HepG2 (cell line): ENCODE data around the gene ZNF653. TPM values are rescaled to one million over a fixed set of nuclear protein-coding genes. Genes with fewer than 3 reads are reported as not detected.

Experiments
- BHLHE40 ChIP-seq: IDR thresholded peaks from 2 replicates; pipeline ENCODE4 v1.6.1; 2011; ENCODE audit warnings: low read length, improper control_type of control experiment
- CREB1 ChIP-seq, 2 experiments: fragments of 450-650 bp in 1 of 2; IDR thresholded peaks; 2 replicates each; pipeline ENCODE4 v1.6.1; 2016 to 2017; ENCODE audit warnings: control low read depth in 1 of 2, mild to moderate bottlenecking in 1 of 2, missing compliant biosample characterization in 1 of 2, missing genetic modification characterization in 1 of 2
- DMAP1 ChIP-seq: IDR thresholded peaks from 2 replicates; pipeline ENCODE4 v1.6.1; 2016
- KIAA2018 ChIP-seq: sonication (generic); formaldehyde crosslinking; IDR thresholded peaks from 2 replicates; pipeline ENCODE4 v1.5.0; 2020; ENCODE audit warnings: mild to moderate bottlenecking, missing genetic modification reagents, borderline replicate concordance
- KLF16 ChIP-seq, 2 experiments: sonication (generic) in 1 of 2; formaldehyde crosslinking in 1 of 2; IDR thresholded peaks; 2 replicates each; pipeline versions ENCODE4 v1.6.1 to v1.8.0; 2016 to 2023; ENCODE audit warnings: missing genetic modification reagents in 2 of 2, missing compliant biosample characterization in 1 of 2
- LBX2 ChIP-seq: sonication (generic); formaldehyde crosslinking; IDR thresholded peaks from 2 replicates; pipeline ENCODE4 v1.5.0; 2020; ENCODE audit warnings: missing genetic modification reagents, mild to moderate bottlenecking, borderline replicate concordance
- NR0B2 ChIP-seq: sonication (generic); formaldehyde crosslinking; IDR thresholded peaks from 2 replicates; pipeline ENCODE4 v1.4.0; 2020; ENCODE audit warnings: mild to moderate bottlenecking, missing genetic modification reagents
- NR1H2 ChIP-seq: sonication (generic); formaldehyde crosslinking; IDR thresholded peaks from 2 replicates; pipeline ENCODE4 v1.8.1; 2022; ENCODE audit warnings: low read depth, missing genetic modification reagents, borderline replicate concordance
- PLRG1 ChIP-seq: fragments of 450-650 bp; conservative IDR thresholded peaks from 2 replicates; pipeline ENCODE4 v1.6.1; 2016
- PRDM4 ChIP-seq: sonication (generic); formaldehyde crosslinking; IDR thresholded peaks from 2 replicates; pipeline ENCODE4 v1.9.0; 2021; ENCODE audit warnings: missing genetic modification reagents, borderline replicate concordance
- RNF2 ChIP-seq: fragments of 450-650 bp; conservative IDR thresholded peaks from 2 replicates; pipeline ENCODE4 v1.6.1; 2016; ENCODE audit warnings: low read depth
- SMC3 ChIP-seq: IDR thresholded peaks from 2 replicates; pipeline ENCODE4 v1.6.1; 2011; ENCODE audit warnings: low read length, improper control_type of control experiment
- SNAPC5 ChIP-seq: sonication (generic); formaldehyde crosslinking; IDR thresholded peaks from 2 replicates; pipeline ENCODE4 v1.8.1; 2023; ENCODE audit warnings: mild to moderate bottlenecking, missing genetic modification reagents, borderline replicate concordance
- TBX3 ChIP-seq: fragments of 450-650 bp; IDR thresholded peaks from 2 replicates; pipeline ENCODE4 v1.6.1; 2017; ENCODE audit warnings: antibody characterized with exemption, mild to moderate bottlenecking, inconsistent platforms, borderline replicate concordance
- TEAD2 ChIP-seq: sonication (generic); formaldehyde crosslinking; IDR thresholded peaks from 2 replicates; pipeline ENCODE4 v1.9.0; 2021; ENCODE audit warnings: missing genetic modification reagents
- U2AF2 ChIP-seq: fragments of 200-400 bp; formaldehyde crosslinking; IDR thresholded peaks from 2 replicates; pipeline ENCODE4 v1.6.1; 2017; ENCODE audit warnings: low read depth, mild to moderate bottlenecking, low read length
- ZNF274 ChIP-seq: sonication (generic); formaldehyde crosslinking; IDR thresholded peaks from 2 replicates; pipeline ENCODE4 v1.5.1; 2020; ENCODE audit warnings: mild to moderate bottlenecking, missing genetic modification reagents
- ZNF451 ChIP-seq: sonication (generic); formaldehyde crosslinking; IDR thresholded peaks from 2 replicates; pipeline ENCODE4 v1.5.0; 2020; ENCODE audit warnings: mild to moderate bottlenecking, missing genetic modification reagents
- polyA plus RNA-seq, 8 experiments: library from polyadenylated mRNA; depleted of rRNA in 3 of 8; stranded (reverse) in 7 of 8; unstranded in 1 of 8; fragments of >200 nt; fragmentation: Illumina TruSeq in 4 of 8; extraction: Trizol in 4 of 8; gene quantifications; 2 replicates each; pipeline versions ENCODE4 v1.2.1 to v1.2.3, GENCODE V29; 2011 to 2016; ENCODE audit warnings: low read depth in 4 of 8, missing spikeins in 1 of 8, mixed read lengths in 1 of 8; ENCODE audit not compliant: insufficient read depth in 1 of 8
- total RNA-seq, 5 experiments: library from RNA; depleted of rRNA; stranded (reverse); fragments of >200 nt; fragmentation: Illumina TruSeq; extraction: Trizol; gene quantifications; 2 replicates each; pipeline ENCODE4 v1.2.3, GENCODE V29; 2016; ENCODE audit warnings: low read depth in 1 of 5

The ZNF653 gene
- total and polyA plus RNA-seq, 2 of the 13 experiments (the other 11 are each of a cell fraction or from before 2014, with no cell fraction given): 4.7 to 7.1 TPM

GRCh38 chr19:11530432-11530831 lies 24.8 kb upstream of the ZNF653 start (continued):
- no peak for TF ChIP-seq KIAA2018
- TF ChIP-seq CREB1 (IDR thresholded peaks at IDR 0.05): no peak
- TF ChIP-seq CREB1 (CRISPR knock-in tag; IDR thresholded peaks at IDR 0.05): no peak
- TF ChIP-seq SMC3: no peak
- no peak for TF ChIP-seq SNAPC5 (CRISPR knock-in tag)
- no peak; the same call in 1 of the 2 replicates for TF ChIP-seq NR0B2 (CRISPR knock-in tag)
- no peak for TF ChIP-seq TEAD2
- TF ChIP-seq NR1H2 (CRISPR knock-in tag): no peak
- TF ChIP-seq ZNF451 (CRISPR knock-in tag): no peak
- no peak for TF ChIP-seq U2AF2
- 0 out of 2 replicates have a peak, but pooled peaks have one; percentile 47 for TF ChIP-seq DMAP1 (CRISPR knock-in tag)
- no peak for TF ChIP-seq ZNF274 (CRISPR knock-in tag)
- TF ChIP-seq RNF2: peak; percentile 82; the same call in 1 of the 2 replicates
- no peak for TF ChIP-seq LBX2 (CRISPR knock-in tag)
- TF ChIP-seq PLRG1: no peak
- TF ChIP-seq TBX3: no peak
- TF ChIP-seq KLF16 (CRISPR knock-in tag; IDR thresholded peaks at IDR 0.05): peak in 1 of 2 experiments; percentile 77; a peak in 2 of 4 replicates
- no peak for TF ChIP-seq PRDM4
- peak; percentile 92 for TF ChIP-seq BHLHE40
